Stimulated activated CD4-positive, alpha-beta T cell treated with anti-CD3 and anti-CD28 coated beads, Interleukin-2, amount 100 ng/mL, for 48 hours (primary cell): ENCODE results near the gene PCNX3.
A peak's percentile ranks its signal among the peaks of the same experiment; 100 is the strongest.

Source experiments
- DNase-seq, 2 donors: peaks; one replicate each; pipeline ENCODE4 v3.0.0-alpha.2; 2020

The PCNX3 gene

DNA sequence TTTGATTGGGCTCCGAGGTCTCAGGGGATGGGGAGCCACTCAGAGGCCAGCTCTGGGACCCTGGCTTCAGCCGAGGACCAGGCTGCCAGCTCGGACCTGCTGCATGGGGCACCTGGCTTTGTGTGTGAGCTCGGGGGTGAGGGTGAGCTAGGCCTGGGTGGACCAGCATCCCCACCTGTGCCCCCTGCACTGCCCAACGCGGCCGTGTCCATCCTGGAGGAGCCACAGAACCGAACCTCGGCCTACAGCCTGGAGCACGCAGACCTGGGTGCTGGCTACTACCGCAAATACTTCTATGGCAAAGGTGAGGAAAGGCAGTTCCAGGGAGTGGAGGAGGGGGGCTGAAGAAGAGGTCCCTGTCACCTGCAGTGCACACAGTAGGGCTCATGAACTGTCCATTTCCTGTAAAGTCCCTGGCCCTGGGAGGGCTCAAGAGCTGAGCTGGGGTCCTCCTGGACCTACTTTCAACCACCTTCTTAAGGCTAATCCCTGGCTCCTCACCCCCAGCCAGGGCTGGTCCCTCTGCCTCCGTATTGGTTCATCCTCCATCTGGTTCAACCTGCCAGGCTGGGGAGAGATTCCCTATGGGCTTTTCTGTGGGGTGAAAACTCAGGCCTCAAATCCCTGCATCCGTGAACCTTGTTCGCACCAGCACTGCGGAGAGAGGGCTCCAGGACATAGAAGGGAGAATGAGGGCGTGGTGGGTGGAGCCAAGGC, 25.9 kb downstream of the PCNX3 start:
- no peak for DNase-seq

DNA sequence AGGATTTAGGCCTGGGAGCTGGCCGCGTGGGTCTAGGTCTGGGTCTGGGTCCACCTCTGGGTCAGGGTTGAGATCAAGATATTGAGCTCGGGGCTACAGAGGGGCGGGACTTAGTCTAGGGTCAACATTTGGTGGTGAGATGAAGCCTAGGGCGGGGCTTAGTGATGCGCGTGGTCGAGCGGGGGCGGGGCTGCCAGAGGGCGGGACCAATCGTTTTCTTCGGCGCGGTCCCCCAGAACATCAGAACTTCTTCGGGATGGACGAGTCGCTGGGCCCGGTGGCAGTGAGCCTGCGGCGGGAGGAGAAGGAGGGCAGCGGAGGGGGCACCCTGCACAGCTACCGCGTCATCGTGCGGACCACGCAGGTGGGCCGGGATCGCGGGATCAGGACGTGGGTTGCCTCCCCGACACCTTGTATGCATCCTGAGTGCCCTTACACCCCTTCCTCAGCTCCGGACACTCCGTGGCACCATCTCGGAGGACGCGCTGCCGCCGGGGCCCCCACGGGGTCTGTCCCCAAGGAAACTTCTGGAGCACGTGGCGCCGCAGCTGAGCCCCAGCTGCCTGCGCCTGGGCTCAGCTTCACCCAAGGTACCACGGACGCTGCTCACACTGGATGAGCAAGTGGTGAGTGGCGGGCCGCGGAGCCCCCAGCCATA, 26.6 kb downstream of the PCNX3 start:
- no peak for DNase-seq

DNA sequence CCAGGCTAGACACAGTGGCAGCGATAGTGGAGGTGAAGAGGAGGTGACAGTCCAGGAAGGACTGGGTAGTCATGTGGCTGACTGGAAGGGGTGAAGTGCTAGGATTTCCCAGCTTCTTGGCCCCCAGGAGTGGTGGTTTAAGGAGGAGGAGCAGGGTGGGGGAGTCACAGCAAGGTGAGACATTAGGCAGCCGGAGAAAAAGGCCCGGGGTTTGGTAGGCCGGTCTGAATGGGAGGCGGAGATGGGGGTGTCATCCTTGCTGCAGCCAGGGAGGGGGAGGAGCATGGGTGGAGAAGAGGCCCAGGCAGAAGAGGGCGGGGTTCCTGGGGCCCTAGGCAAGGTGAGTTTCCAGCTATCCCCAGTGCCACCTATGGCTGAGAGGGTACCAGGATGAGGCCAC, 28.4 kb downstream of the PCNX3 start:
- peak in 1 of 2 donors; percentile 26 for DNase-seq

DNA sequence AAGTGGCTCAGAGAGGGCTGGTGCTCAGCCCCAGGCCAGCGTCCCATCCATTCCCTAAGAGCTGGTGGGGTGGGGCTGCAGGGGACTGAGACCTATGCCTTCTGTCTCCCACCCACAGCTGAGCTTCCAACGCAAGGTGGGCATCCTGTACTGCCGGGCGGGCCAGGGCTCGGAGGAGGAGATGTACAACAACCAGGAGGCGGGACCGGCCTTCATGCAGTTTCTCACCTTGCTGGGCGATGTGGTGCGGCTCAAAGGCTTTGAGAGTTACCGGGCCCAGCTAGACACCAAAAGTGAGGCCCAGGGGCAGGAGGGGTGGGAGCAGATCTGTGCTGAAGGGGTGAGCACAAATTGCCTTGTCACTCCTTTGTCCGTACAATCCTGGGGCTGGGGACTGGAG, 29.3 kb downstream of the PCNX3 start:
- DNase-seq = no peak

DNA sequence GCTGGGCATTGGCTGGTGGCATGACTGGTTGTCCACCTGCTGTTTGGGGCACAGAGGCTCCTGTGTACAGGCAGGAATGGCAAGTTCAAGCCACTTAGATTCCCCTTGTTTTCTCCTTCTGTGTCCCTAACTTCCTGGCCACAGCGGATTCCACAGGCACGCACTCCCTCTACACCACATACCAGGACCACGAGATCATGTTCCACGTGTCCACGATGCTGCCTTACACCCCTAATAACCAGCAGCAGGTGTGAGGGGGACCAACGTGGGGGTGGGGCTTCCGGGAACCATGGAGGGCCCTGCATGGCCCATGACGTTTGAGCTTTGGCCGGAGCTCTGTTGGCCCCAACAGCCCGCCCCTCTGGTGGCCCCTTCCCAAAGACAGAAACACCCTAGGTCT, 30.1 kb downstream of the PCNX3 start:
- no peak for DNase-seq

DNA sequence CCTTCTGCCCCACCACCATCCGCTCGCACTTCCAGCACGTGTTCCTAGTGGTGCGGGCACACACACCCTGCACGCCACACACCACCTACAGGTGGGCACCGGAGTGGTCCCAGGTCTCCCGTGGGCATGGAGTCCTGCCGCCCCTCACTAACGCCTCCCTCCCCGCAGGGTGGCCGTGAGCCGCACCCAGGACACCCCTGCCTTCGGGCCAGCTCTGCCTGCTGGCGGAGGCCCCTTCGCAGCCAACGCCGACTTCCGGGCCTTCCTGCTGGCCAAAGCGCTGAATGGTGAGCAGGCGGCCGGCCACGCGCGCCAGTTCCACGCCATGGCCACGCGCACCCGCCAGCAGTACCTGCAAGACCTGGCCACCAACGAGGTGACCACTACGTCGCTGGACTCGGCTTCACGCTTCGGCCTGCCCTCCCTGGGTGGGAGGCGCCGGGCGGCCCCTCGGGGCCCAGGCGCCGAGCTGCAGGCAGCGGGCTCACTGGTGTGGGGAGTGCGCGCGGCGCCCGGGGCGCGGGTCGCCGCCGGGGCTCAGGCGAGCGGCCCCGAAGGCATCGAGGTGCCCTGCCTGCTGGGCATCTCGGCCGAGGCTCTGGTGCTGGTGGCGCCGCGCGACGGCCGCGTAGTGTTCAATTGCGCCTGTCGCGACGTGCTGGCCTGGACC, 30.8 kb downstream of the PCNX3 start:
- DNase-seq = no peak

DNA sequence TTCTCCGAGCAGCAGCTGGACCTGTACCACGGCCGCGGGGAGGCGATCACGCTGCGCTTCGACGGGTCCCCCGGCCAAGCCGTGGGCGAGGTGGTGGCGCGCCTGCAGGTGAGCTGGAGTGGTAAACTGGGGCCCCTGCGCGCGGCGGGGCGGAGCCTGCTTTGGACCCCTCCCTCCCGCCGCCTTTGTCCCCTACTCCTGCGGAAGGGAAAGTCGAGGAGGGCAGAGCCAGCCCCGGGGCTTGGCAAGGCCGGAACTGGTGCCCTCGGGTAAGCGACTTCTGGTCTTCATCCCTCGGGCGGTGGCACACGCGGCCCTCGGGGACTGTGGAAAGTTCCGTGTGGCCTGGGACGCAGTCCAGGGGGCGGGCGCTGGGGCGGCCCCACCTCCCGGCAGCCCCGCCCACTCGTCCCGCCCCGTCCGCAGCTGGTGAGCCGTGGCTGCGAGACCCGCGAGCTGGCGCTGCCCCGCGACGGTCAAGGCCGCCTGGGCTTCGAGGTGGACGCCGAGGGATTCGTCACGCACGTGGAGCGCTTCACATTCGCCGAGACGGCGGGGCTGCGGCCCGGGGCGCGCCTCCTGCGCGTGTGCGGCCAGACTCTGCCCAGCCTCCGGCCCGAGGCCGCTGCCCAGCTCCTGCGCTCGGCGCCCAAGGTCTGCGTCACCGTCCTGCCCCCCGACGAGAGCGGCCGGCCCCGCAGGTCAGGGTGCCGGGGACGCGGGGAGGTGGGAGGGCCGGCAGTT, 31.6 kb downstream of the PCNX3 start:
- DNase-seq = no peak

DNA sequence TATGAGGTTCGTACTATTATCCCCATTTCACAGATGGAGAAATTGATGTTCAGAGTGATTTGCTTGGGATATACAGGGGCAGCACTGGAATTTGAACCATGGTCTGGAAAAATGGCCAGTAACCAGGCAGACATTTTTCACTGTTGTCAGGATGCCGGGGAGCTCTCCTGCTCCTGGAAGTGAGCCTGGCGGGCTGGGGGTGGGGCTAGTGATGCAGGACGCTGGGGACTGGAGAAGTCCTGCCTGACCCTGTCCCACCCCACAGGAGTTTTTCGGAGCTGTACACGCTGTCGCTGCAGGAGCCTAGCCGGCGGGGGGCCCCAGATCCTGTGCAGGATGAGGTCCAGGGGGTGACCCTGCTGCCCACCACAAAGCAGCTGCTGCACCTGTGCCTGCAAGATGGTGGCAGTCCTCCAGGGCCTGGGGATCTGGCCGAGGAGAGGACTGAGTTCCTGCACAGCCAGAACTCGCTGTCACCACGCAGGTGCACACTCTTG, 33.5 kb downstream of the PCNX3 start:
- no peak for DNase-seq

DNA sequence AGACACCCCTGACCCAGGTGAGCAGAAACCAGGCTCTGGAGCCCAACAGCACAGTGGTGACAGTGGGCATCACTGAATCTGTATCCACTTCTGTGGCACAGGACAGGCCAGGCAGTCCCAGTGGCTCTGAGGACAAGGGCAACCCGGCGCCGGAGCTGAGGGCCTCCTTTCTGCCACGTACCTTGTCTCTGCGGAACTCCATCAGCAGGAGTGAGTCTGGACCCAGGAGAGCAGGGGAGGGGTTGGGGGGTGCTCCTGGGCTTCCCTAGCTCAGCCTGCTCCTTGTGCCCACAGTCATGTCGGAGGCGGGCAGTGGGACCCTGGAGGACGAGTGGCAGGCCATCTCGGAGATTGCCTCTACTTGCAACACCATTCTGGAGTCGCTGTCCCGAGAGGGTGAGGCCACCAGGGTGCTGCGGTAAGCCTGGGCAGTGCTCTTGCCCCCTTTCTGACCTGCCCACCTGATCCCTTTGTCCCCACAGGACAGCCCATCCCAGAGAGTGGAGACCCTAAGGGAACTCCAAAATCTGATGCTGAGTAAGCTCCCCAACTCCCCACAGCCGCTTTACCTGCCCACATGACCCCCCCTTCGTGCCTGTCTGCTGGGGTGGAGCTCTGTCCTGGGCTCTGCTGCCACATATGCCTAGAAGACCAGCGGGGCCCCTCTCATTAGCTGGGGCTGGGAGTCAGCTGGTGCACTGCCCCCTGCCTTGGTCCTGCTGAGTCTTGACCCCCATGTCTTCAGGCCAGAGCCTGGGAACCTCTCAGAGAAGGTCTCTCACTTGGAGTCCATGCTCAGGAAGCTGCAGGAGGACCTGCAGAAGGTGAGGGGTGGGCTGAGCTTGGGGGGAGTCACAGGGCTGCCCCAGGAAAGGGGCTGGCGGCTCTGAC, 34.3 kb downstream of the PCNX3 start:
- no peak for DNase-seq

DNA sequence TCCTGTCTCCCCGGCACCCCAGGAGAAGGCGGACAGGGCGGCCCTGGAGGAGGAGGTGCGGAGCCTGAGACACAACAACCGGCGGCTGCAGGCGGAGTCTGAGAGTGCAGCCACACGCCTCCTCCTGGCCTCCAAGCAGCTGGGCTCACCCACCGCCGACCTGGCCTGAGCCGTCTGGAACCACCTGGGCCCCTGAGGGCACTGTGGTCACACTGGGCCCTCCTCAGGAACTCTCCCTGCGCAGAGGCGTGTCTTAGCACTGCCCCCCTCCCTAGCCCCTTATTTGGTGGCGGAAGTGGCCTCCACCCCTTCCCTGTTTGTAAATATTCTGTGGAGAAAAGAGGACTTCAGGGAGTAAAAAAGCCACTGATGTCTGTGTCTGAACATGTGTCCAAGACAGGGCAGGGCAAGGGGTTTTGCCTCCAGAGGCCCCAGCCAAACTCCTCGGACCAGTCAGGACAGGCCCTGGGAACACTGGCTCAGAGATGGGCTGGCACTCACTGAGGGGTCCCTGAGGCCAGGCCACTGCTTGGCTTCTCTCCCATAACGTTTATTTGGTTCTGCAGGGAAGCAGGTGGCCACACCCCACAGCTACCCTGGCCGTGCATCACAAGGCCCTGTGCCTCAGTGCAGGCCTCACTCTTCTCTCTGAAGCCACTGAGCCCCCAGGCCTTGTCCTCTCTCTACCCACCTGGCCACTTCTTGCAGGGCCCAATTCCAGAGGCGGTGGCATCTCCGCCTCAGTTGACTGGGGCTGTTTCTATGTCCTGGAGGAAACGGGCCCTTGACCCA, 35.2 kb downstream of the PCNX3 start:
- no peak for DNase-seq

DNA sequence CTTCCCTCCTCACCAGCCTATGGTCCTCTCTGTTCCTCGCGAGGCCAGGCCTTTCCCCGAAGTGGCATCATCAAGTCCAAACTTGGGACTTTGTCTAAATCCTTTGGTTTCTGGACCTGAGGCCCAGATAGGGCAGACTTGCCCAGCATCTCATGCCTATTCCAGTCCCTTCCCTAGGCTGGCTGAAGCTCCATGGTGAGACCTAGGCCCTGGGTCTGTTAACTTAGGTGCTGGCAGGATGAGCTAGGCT, 35.7 kb downstream of the PCNX3 start:
- DNase-seq = no peak

DNA sequence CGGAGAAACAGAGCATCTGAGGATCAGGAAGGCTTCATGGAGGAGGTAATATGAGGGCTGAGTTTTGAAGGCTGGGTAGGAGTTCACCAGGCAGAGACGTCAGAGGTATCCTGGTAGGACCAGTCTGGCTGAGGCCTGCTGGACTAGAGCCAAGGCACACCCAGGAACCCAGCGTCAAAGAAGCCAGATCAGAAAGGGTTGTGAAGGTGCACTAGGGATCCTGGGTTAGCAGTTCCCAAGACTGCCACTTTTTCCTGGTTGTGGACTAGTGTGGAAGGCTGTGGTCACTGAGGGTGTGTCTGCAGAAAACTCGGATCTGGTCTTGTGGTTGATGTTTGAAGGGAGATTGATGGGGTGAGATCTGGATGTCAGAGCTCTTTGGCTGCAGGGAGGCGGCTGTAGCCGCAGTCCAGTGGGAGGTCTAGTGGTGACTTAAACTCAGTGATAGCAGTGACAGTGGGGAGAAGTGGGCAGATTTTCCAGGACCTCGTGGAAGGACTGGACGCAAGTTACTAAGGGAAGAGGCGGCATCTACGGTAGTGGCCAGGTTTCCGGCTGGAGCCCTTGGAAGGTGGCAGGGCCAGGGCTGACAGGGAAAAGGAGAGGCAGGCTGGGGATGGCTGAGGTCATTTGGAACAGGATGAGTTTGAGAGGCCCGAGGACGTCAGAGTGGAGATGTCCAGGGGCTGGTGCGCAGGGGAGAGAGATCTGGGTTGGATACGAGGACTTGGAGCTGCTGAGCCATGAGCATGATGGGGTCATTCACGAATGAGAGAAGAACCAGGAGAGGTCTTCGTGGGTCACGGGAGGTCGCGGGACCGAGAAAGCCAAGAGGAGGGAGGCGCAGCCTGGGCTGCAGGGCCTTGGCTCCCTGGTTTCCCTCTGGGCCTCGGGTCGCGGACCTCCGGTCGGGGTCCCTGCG, 36.3 kb downstream of the PCNX3 start:
- no peak for DNase-seq

DNA sequence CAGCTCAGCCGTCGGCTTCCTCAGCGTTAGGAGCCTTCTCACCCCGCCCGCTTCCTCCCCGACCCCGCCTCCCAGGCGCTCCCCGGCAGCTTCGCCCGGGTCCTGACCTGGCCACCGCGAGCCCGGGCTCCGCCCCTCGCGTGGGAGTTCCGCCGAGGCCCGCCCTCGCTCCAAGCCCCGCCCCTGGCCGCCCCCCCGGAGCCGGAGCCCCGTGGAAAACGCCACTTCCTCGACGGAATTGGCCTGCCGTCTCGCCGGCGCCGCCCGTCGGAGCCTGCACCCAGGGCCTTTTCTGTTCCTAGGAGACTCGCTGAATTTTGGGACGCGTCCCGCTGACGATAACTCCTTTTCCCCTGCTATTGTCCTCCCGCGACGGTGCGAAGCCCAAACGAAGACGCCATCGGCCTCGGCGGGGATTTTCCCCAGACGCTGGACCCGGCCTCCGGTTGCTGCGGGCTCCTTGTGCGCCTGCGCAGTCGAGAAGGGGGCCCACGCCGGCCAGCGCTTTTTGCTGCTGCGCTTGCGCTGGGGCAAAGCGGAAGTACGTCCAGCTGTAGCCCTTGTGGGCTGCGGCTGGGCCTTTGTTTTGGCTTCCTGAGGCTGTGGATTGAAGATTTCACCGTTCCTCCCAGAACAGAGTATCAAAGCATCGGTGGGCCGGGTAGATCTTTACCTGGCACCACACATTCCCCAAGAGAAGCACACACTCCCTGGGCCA, 37.1 kb downstream of the PCNX3 start:
- peak; percentile 95 to 96 for DNase-seq

DNA sequence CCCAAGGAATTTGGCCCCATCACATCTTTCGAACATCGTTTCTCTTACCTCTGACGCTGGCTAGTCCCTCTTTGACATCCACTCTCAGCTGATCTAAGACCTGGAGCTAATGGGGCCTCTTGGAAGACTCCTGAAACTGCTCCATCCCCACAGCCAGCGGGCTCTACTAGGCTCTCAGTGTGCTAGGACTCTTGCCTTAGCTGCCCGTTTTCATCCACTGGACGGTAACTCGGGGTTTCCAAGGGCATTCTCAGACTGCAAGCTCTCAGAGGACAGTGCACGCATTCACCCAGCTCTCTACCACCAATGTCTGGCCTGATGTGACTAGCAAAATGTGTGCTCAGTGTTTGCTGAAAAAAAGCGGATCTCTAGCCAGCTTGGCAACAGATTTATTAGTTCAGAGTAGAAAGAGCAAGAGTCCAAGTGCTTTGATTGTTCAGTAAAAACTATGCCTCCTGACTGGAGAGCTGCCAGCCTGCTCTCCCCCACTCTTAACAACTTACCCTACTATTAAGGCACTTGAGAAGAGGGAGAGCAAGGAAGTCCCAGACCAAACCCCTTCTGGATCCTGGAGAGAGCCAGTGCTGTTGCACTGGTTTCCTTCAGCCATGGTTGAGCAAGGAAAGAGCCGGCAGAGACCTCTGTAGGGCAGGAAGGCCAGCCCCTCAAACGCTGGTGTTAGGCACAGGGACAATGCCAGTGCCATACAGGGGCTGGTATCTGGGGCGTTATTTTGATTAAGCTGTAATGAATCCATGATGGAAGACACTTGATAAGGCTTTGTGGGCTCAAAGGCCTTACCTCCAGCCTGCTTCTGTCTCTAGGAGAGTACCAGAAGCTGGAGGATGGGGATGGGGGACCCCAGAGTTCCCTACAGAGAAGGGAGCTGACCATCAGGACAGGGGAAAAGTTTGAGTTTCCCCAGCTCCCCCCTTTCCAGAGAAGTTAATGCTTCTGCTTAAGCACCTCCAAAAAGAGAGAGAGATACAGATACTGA, 38.0 kb downstream of the PCNX3 start:
- DNase-seq = no peak

DNA sequence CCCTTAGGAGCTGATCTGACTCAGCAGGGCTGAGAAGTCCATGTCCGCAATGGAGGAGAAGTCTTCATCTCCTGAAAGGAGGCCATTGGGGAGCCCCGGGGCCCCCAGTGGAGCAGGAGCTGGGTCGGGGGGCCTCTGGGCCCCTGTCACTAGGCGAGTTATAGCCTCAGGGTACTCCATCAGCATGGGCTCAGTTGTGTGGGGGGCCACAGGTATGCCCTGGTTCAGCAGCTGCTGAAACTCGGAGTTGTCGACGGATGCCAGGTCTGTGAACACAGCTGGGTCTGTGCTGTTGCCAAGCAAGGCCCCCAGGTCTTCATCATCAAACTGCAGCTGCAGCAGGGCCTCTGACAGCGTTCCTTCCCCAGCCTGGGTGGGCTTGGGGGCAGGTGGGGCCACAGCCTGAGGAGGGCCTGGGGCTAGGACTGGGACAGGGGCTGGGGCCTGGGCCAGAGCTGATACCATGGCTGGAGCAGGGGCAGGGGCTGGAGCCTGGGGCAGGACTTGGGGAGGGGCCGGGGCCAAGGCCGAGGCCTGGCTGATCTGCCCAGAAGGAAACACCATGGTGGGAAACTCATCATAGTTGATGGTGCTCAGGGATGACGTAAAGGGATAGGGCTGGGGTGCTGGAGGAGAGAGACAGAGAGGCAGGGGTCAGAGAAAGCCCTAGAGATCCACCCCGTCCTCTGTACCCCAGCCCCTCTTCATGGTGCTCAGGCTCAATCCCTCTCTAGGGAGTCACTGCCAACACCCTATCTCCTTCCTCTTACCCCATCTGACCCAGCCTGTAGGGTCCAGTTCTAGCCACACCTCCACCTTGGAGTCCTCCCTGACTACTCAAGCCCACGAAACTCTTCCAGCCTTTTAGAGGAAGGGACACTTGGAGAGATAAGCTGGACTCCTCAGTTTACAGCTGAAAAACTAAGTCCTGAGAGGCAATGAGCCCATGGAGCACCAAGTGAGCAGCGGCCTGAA, 39.1 kb downstream of the PCNX3 start:
- no peak for DNase-seq

DNA sequence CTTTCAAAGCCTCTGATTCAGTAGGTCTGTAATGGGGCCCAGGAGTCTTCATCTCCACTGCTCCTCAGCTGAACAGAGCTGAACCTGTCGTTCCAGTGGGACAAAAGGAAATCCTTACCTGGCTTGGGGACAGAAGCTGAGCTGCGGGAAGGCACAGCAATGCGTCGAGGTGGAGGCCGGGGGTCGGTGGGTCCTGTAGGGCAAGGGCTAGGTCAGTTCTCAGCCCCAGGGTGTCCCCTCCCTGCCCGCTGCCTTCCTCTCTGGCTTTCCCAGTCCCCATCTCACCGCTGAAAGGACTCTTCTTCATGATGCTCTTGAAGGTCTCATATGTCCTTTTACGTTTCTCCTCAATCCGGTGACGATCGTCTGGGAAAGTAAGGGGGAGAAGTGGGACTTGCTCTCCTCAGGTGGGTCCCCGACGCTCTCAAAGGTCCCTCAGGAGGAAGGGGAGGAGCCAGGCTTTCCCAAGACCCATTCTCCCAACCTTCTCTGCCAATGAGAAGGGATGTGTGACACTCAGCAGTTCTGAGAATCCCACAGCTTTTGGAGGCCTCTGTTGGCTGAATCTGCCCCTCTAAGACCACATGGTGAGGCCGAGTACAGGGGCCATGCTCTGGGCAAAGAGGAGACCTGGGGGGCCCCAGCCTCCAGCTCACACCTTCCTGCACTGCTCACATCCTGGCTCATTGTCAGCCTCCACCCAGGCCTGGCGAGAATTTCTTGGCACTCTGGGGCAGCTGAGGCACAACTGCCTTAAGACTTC, 40.2 kb downstream of the PCNX3 start:
- DNase-seq = no peak

DNA sequence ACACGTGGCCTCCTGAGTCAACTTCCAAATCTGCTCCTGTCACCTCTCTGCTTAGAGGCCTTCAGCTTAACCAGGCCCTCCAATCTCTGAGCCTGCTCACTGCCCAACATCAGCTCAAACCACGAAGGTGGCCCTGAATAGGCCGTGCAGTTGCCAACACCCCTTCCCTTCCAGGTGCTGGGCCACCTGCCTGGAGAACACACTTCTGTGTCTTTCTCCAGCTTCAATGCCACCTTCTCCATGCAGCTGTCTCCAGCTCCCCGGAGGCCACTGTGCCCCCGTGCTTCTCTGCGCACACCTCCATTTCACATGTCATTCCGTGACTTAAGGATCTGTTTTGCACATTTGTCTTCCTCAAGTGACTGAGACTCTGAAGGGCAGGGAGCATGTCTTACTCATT, 41.9 kb downstream of the PCNX3 start:
- DNase-seq = no peak
